A549 (cell line): ENCODE results near the gene CHMP3.

Source experiments
- BHLHE40 ChIP-seq: IDR thresholded peaks from 2 replicates; pipeline ENCODE4 v1.6.1; 2012; ENCODE audit warnings: low read depth, low read length, inconsistent platforms
- CHD2 ChIP-seq: fragments of 150-350 bp; IDR thresholded peaks from 2 replicates; pipeline ENCODE4 v1.6.1; 2014; ENCODE audit warnings: low read length; ENCODE audit not compliant: partially characterized antibody
- CTCF ChIP-seq: fragments of >200 bp; sonication (Bioruptor Twin); formaldehyde crosslinking; IDR thresholded peaks from 3 replicates; pipeline ENCODE4 v1.5.1; 2016
- ESRRA ChIP-seq: fragments of 150-350 bp; IDR thresholded peaks from 2 replicates; pipeline ENCODE4 v1.6.1; 2014; ENCODE audit warnings: mild to moderate bottlenecking, low read length, borderline replicate concordance
- HOXA7 ChIP-seq: fragments of 250-450 bp; sonication (Bioruptor Pico); IDR thresholded peaks from 2 replicates; pipeline ENCODE4 v1.5.0; 2020; ENCODE audit warnings: mild to moderate bottlenecking, moderate library complexity
- JUN ChIP-seq, 2 experiments: fragments of >200 bp; sonication (Bioruptor Twin); formaldehyde crosslinking; IDR thresholded peaks; 2 replicates in 1 of 2; 3 replicates in 1 of 2; pipeline ENCODE4 v1.6.1; 2016 to 2017
- MAFK ChIP-seq: fragments of 450-650 bp; IDR thresholded peaks from 2 replicates; pipeline ENCODE4 v1.6.1; 2014; ENCODE audit not compliant: partially characterized antibody
- MAX ChIP-seq: IDR thresholded peaks from 2 replicates; pipeline ENCODE4 v1.6.1; 2012
- NR3C1 ChIP-seq: fragments of >200 bp; sonication (Bioruptor Twin); formaldehyde crosslinking; IDR thresholded peaks from 3 replicates; pipeline ENCODE4 v1.6.1; 2017
- PHF8 ChIP-seq: fragments of 200-600 bp; sonication (generic); IDR thresholded peaks from 2 replicates; pipeline ENCODE4 v1.6.1; 2016; ENCODE audit warnings: low read depth, mild to moderate bottlenecking, antibody characterized with exemption, moderate library complexity, borderline replicate concordance
- POLR2A ChIP-seq: IDR thresholded peaks from 2 replicates; pipeline ENCODE4 v1.6.1; 2012; ENCODE audit warnings: mild to moderate bottlenecking, low read length
- POLR2AphosphoS2 ChIP-seq: conservative IDR thresholded peaks from 2 replicates; pipeline ENCODE4 v1.6.1; 2012; ENCODE audit warnings: low read length, improper control_type of control experiment, inconsistent platforms
- RAD21 ChIP-seq, 2 experiments: fragments of >200 bp in 1 of 2; sonication (Bioruptor Twin) in 1 of 2; formaldehyde crosslinking in 1 of 2; IDR thresholded peaks in 1 of 2; conservative IDR thresholded peaks in 1 of 2; 2 replicates in 1 of 2; 3 replicates in 1 of 2; pipeline ENCODE4 v1.6.1; 2012 to 2018; ENCODE audit warnings: inconsistent platforms in 1 of 2
- SMC3 ChIP-seq: fragments of >200 bp; sonication (Bioruptor Twin); formaldehyde crosslinking; IDR thresholded peaks from 3 replicates; pipeline ENCODE4 v1.6.1; 2018; ENCODE audit warnings: inconsistent platforms

GRCh38 chr2:86492048-86492453, 71.2 kb downstream of the CHMP3 start:
- TF ChIP-seq HOXA7 (CRISPR knock-in tag): no peak
- no peak for TF ChIP-seq ESRRA
- no peak for TF ChIP-seq CTCF
- no peak for TF ChIP-seq BHLHE40
- no peak for TF ChIP-seq NR3C1
- TF ChIP-seq POLR2AphosphoS2: no peak
- no peak for TF ChIP-seq SMC3
- no peak for TF ChIP-seq MAX
- no peak for TF ChIP-seq RAD21 (conservative IDR thresholded peaks at IDR 0.05 in 1 of 2, IDR thresholded peaks at IDR 0.05 in 1 of 2)
- no peak for TF ChIP-seq CHD2
- TF ChIP-seq POLR2A: no peak
- no peak for TF ChIP-seq MAFK
- no peak for TF ChIP-seq JUN (IDR thresholded peaks at IDR 0.05)
- no peak for TF ChIP-seq PHF8
